GM23338 (cell line): ENCODE measurements around the gene B4GALNT1. TPM values are rescaled to one million over a fixed set of nuclear protein-coding genes. Genes with fewer than 3 reads are reported as not detected.

Experiments used
- ATAC-seq: fragments of 200-7000 bp; cut with Tn5 transposase; 3 replicates; pipeline ENCODE4 v1.9.1; 2020
- DNase-seq: peaks from one replicate; pipeline ENCODE4 v3.0.0-alpha.2; 2015; ENCODE audit warnings: low spot score
- H2AFZ ChIP-seq: fragments of 200-600 bp; sonication (generic); 2 replicates; pipeline ENCODE4 v1.8.0; 2016; ENCODE audit warnings: antibody characterized with exemption, mild to moderate bottlenecking, moderate library complexity
- H3F3A ChIP-seq: fragments of 200-600 bp; sonication (generic); replicated peaks from 2 replicates; pipeline ENCODE4 v1.8.0; 2017; ENCODE audit warnings: antibody characterized with exemption, mixed run types, low read depth
- H3K27ac ChIP-seq: fragments of 200-600 bp; sonication (generic); 2 replicates; pipeline ENCODE4 v1.6.1; 2016; ENCODE audit warnings: low read depth
- H3K27me3 ChIP-seq: fragments of 200-600 bp; sonication (generic); 2 replicates; pipeline ENCODE4 v1.8.0; 2016; ENCODE audit warnings: mild to moderate bottlenecking, mixed run types, moderate library complexity; ENCODE audit not compliant: insufficient read depth
- H3K36me3 ChIP-seq: fragments of 200-600 bp; sonication (generic); 2 replicates; pipeline ENCODE4 v1.8.0; 2016; ENCODE audit warnings: mild to moderate bottlenecking; ENCODE audit not compliant: insufficient read depth
- H3K4me1 ChIP-seq: fragments of 200-600 bp; sonication (generic); 2 replicates; pipeline ENCODE4 v1.8.0; 2016; ENCODE audit warnings: mild to moderate bottlenecking, moderate library complexity; ENCODE audit not compliant: insufficient read depth
- H3K4me2 ChIP-seq: fragments of 200-600 bp; sonication (generic); 2 replicates; pipeline ENCODE4 v1.7.1; 2017; ENCODE audit warnings: mixed run types
- H3K4me3 ChIP-seq: fragments of 200-600 bp; sonication (generic); 2 replicates; pipeline ENCODE4 v1.6.1; 2016; ENCODE audit warnings: mixed run types
- H3K79me2 ChIP-seq: fragments of 200-600 bp; sonication (generic); replicated peaks from 2 replicates; pipeline ENCODE4 v1.8.0; 2017; ENCODE audit warnings: mild to moderate bottlenecking; ENCODE audit not compliant: insufficient read depth
- H3K9me2 ChIP-seq: fragments of 200-600 bp; sonication (generic); 2 replicates; pipeline ENCODE4 v1.8.0; 2017; ENCODE audit not compliant: insufficient read depth
- H4K20me1 ChIP-seq: fragments of 200-600 bp; sonication (generic); replicated peaks from 2 replicates; pipeline ENCODE4 v1.8.0; 2017; ENCODE audit warnings: mild to moderate bottlenecking; ENCODE audit not compliant: insufficient read depth
- H3K27ac Mint-ChIP-seq: 2 replicates; pipeline ENCODE4 v1.8.0; 2020; ENCODE audit warnings: inconsistent platforms, mild to moderate bottlenecking, moderate library complexity, mixed read lengths
- H3K27me3 Mint-ChIP-seq: 3 replicates; pipeline ENCODE4 v1.8.0; 2022; ENCODE audit warnings: low read depth, mild to moderate bottlenecking, moderate library complexity, mixed read lengths, inconsistent platforms; ENCODE audit not compliant: insufficient read depth, poor library complexity
- H3K36me3 Mint-ChIP-seq: 3 replicates; pipeline ENCODE4 v1.8.0; 2021; ENCODE audit warnings: low read depth, mild to moderate bottlenecking, inconsistent platforms, moderate library complexity, mixed read lengths
- H3K4me1 Mint-ChIP-seq: 3 replicates; pipeline ENCODE4 v1.8.0; 2020; ENCODE audit warnings: mild to moderate bottlenecking, inconsistent platforms, mixed read lengths
- H3K4me3 Mint-ChIP-seq: 3 replicates; pipeline ENCODE4 v1.8.0; 2021; ENCODE audit warnings: moderate library complexity, mild to moderate bottlenecking, inconsistent platforms, mixed read lengths
- H3K9me3 Mint-ChIP-seq: 3 replicates; pipeline ENCODE4 v1.8.0; 2020; ENCODE audit warnings: moderate library complexity, mild to moderate bottlenecking, inconsistent platforms, mixed read lengths
- CREB1 ChIP-seq: fragments of 250-450 bp; sonication (Bioruptor Pico); IDR thresholded peaks from 2 replicates; pipeline ENCODE4 v1.5.0; 2020; ENCODE audit warnings: low read depth, mild to moderate bottlenecking, moderate library complexity
- EZH2phosphoT487 ChIP-seq: fragments of 200-600 bp; sonication (generic); IDR thresholded peaks from one replicate; pipeline ENCODE4 v1.8.1; 2018; ENCODE audit warnings: antibody characterized with exemption; ENCODE audit not compliant: unreplicated experiment
- JUNB ChIP-seq: IDR thresholded peaks from one replicate; pipeline ENCODE4 v1.6.1; 2016; ENCODE audit warnings: antibody characterized with exemption; ENCODE audit not compliant: unreplicated experiment
- NANOG ChIP-seq: IDR thresholded peaks from 2 replicates; pipeline ENCODE4 v1.6.1; 2016; ENCODE audit warnings: antibody characterized with exemption, borderline replicate concordance
- POLR2AphosphoS5 ChIP-seq: IDR thresholded peaks from 2 replicates; pipeline ENCODE4 v1.6.1; 2016; ENCODE audit warnings: antibody characterized with exemption, low read depth
- ZNF114 ChIP-seq: fragments of 250-450 bp; sonication (Bioruptor Pico); IDR thresholded peaks from 2 replicates; pipeline ENCODE4 v1.5.0; 2020; ENCODE audit warnings: mild to moderate bottlenecking, moderate library complexity
- ZNF331 ChIP-seq: fragments of 250-450 bp; sonication (Bioruptor Pico); IDR thresholded peaks from 2 replicates; pipeline ENCODE4 v1.5.0; 2020; ENCODE audit warnings: low read depth, mild to moderate bottlenecking, moderate library complexity
- ZNF462 ChIP-seq: fragments of 250-450 bp; sonication (Bioruptor Pico); IDR thresholded peaks from 2 replicates; pipeline ENCODE4 v1.5.0; 2020; ENCODE audit warnings: mild to moderate bottlenecking, moderate library complexity
- polyA plus RNA-seq: library from polyadenylated mRNA; unstranded; fragments of >200 nt; fragmentation: Nextera tagmentation; extraction: Ambion mirVana; gene quantifications from 2 replicates; pipeline ENCODE4 v1.2.1, GENCODE V29; 2016
- total RNA-seq: library from RNA; depleted of rRNA; stranded (reverse); fragments of >200 nt; shearing (Covaris generic); gene quantifications from 2 replicates; pipeline ENCODE4 v1.2.3, GENCODE V29; 2014
- TF ChIP-seq, protein P1 (sequence below), 2 experiments: fragments of 200-600 bp in 1 of 2; sonication (generic) in 1 of 2; conservative IDR thresholded peaks; 2 replicates each; pipeline versions ENCODE4 v1.5.1 to v1.6.1; 2016 to 2017; ENCODE audit warnings: antibody characterized with exemption in 2 of 2, low read depth in 2 of 2, mild to moderate bottlenecking in 2 of 2, moderate library complexity in 1 of 2

Gene B4GALNT1
- total and polyA plus RNA-seq, 2 experiments from 2014 or later: 1.3 to 2.4 TPM

- no peaks in the 10 kb centered on the region for H3K4me1 ChIP-seq
- Mint-ChIP-seq H3K27me3 (no peaks in the 10 kb centered on the region), H3K4me1 (peaks cover 4% of the 10 kb centered on the region; the same call in 2 of the 3 replicates), H3K36me3 (peaks cover 17% of the 10 kb centered on the region), H3K27ac (no peak overlapping the region), H3K4me3 (no peak overlapping the region), H3K9me3 (no peaks in the 10 kb centered on the region)
- H2AFZ ChIP-seq: no peak overlapping the region
- H4K20me1 ChIP-seq: peaks cover 10% of the 10 kb centered on the region
- no peak overlapping the region for H3K4me2 ChIP-seq
- 0 out of 2 replicates have a peak, but pooled peaks cover 8% of the 10 kb centered on the region for H3K27me3 ChIP-seq
- H3K9me2 ChIP-seq: no peaks in the 10 kb centered on the region
- peaks cover 10% of the 10 kb centered on the region; the same call in 1 of the 2 replicates for H3F3A ChIP-seq
- TF ChIP-seq CREB1 (CRISPR knock-in tag) (no peak), ZNF462 (no peak), EZH2phosphoT487 (no peak), NANOG (no peak), JUNB (no peak), ZNF114 (CRISPR knock-in tag) (no peak), POLR2AphosphoS5 (no peak), ZNF331 (CRISPR knock-in tag) (no peak)
- TF ChIP-seq, protein P1, sequence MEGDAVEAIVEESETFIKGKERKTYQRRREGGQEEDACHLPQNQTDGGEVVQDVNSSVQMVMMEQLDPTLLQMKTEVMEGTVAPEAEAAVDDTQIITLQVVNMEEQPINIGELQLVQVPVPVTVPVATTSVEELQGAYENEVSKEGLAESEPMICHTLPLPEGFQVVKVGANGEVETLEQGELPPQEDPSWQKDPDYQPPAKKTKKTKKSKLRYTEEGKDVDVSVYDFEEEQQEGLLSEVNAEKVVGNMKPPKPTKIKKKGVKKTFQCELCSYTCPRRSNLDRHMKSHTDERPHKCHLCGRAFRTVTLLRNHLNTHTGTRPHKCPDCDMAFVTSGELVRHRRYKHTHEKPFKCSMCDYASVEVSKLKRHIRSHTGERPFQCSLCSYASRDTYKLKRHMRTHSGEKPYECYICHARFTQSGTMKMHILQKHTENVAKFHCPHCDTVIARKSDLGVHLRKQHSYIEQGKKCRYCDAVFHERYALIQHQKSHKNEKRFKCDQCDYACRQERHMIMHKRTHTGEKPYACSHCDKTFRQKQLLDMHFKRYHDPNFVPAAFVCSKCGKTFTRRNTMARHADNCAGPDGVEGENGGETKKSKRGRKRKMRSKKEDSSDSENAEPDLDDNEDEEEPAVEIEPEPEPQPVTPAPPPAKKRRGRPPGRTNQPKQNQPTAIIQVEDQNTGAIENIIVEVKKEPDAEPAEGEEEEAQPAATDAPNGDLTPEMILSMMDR (conservative IDR thresholded peaks at IDR 0.05; ENCODE audit: low read depth in 2 of 2): no peak
- no peak overlapping the region for H3K27ac ChIP-seq
- no peaks in the 10 kb centered on the region for H3K79me2 ChIP-seq
- ATAC-seq (no peak), DNase-seq (no peak)
- H3K4me3 ChIP-seq: no peak overlapping the region
- H3K36me3 ChIP-seq: peaks cover 8% of the 10 kb centered on the region
Measured at GRCh38 chr12:57584690-57585089, 48.3 kb downstream of the B4GALNT1 start.
